Thymus (tissue), 11 donors: ENCODE data around the gene NEMF. TPM values are rescaled to one million over a fixed set of nuclear protein-coding genes. Genes with fewer than 3 reads are reported as not detected.
"Not testable (repeated sequence)": the region's sequence is repeated elsewhere in the genome, so short reads cannot be mapped to it uniquely, and the experiment has no call there.

ENCODE experiments used
- DNase-seq, 9 donors: peaks; one replicate each; pipeline ENCODE4 v3.0.0-alpha.2; 2013; ENCODE audit warnings: low spot score in 9 of 9, low read depth in 6 of 9, missing footprints in 1 of 9
- H3K27ac ChIP-seq, 2 donors: one replicate each; pipeline ENCODE4 v1.5.1; 2013; ENCODE audit warnings: control low read depth in 1 of 2, low read depth in 1 of 2, low read length in 1 of 2, mild to moderate bottlenecking in 1 of 2, moderate library complexity in 1 of 2
- H3K27me3 ChIP-seq, 2 donors: one replicate each; pipeline ENCODE4 v1.5.1; 2013; ENCODE audit warnings: low read length in 1 of 2; ENCODE audit not compliant: control insufficient read depth in 2 of 2, insufficient read depth in 1 of 2
- H3K36me3 ChIP-seq, 2 donors: one replicate each; pipeline ENCODE4 v1.5.1; 2013; ENCODE audit warnings: low read length in 1 of 2, mild to moderate bottlenecking in 1 of 2, moderate library complexity in 1 of 2; ENCODE audit not compliant: control insufficient read depth in 2 of 2, insufficient read depth in 2 of 2
- H3K4me1 ChIP-seq, 2 donors: one replicate each; pipeline ENCODE4 v1.5.1; 2013; ENCODE audit warnings: low read length in 2 of 2; ENCODE audit not compliant: control insufficient read depth in 2 of 2, insufficient read depth in 2 of 2
- H3K4me3 ChIP-seq, 2 donors: one replicate each; pipeline ENCODE4 v1.5.1; 2013; ENCODE audit warnings: low read length in 2 of 2, control low read depth in 1 of 2, mild to moderate bottlenecking in 1 of 2
- H3K9me3 ChIP-seq, 2 donors: one replicate each; pipeline ENCODE4 v1.5.1; 2013; ENCODE audit warnings: low read length in 1 of 2, mild to moderate bottlenecking in 1 of 2; ENCODE audit not compliant: control insufficient read depth in 2 of 2, insufficient read depth in 1 of 2
- WGBS: extraction: QIAGEN DNeasy Blood & Tissue Kit; methylation state at CpG from one replicate; pipeline ENCODE4 v1.1.7; 2013; 5-methylcytosine and 5-hydroxymethylcytosine counted together
- polyA plus RNA-seq: library from polyadenylated mRNA; stranded (reverse); fragments of 200-250 nt; gene quantifications from one replicate; pipeline ENCODE4 v1.2.3, GENCODE V29; 2013
- total RNA-seq: library from RNA; stranded (reverse); fragments of 120-200 nt; gene quantifications from one replicate; pipeline ENCODE4 v1.2.4, GENCODE V29; 2013
- donor health status: healthy.

Gene NEMF
- total and polyA plus RNA-seq, 2 donors: 58.1 to 68.8 TPM

- peak in 2 of 9 donors; percentile 26 to 42 for DNase-seq
- H3K9me3 ChIP-seq, H3K36me3 ChIP-seq, H3K27me3 ChIP-seq, H3K4me1 ChIP-seq: not testable (repeated sequence)
- peak overlapping the region; percentile 85 to 99 for H3K4me3 ChIP-seq
- 10% methylated on average over 8 of the region's 8 CpGs for WGBS
- H3K27ac ChIP-seq: peak overlapping the region; percentile 99
These were observed 41.9 kb upstream of the NEMF start for GRCh38 chr14:49894214-49895107.

DNA sequence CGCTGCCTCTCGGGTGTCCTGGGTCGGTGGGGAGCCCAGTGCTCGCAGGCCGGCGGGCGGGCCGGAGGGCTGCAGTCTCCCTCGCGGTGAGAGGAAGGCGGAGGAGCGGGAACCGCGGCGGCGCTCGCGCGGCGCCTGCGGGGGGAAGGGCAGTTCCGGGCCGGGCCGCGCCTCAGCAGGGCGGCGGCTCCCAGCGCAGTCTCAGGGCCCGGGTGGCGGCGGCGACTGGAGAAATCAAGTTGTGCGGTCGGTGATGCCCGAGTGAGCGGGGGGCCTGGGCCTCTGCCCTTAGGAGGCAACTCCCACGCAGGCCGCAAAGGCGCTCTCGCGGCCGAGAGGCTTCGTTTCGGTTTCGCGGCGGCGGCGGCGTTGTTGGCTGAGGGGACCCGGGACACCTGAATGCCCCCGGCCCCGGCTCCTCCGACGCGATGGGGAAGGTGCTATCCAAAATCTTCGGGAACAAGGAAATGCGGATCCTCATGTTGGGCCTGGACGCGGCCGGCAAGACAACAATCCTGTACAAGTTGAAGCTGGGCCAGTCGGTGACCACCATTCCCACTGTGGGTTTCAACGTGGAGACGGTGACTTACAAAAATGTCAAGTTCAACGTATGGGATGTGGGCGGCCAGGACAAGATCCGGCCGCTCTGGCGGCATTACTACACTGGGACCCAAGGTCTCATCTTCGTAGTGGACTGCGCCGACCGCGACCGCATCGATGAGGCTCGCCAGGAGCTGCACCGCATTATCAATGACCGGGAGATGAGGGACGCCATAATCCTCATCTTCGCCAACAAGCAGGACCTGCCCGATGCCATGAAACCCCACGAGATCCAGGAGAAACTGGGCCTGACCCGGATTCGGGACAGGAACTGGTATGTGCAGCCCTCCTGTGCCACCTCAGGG lies 41.0 kb upstream of the NEMF start:
- H3K4me1 ChIP-seq: peaks cover 4 to 8% of the 10 kb centered on the region in 2 donors
- WGBS: under 1% methylated on average over 85 of the region's 85 CpGs

GRCh38 chr14:49892636-49893308 lies 40.2 kb upstream of the NEMF start, which contains the start of gene ARF6:
Gene ARF6, plus strand, starts transcription at chr14:49893082. Its CDS starts 655 bp downstream, at chr14:49893737.
- peak within 1 kb of the TSS; percentile 99 for H3K27ac ChIP-seq
- WGBS: under 1% methylated on average over 66 of the region's 66 CpGs
- peaks cover 4 to 8% of the 10 kb centered on the region in 2 donors for H3K4me1 ChIP-seq
- H3K4me3 ChIP-seq: peak within 1 kb of the TSS; percentile 85 to 99
- DNase-seq: peak; percentile 83 to 97 (median 91)
- H3K36me3 ChIP-seq: peaks cover 6 to 9% of the 10 kb centered on the region in 2 donors
- no peaks in the 10 kb centered on the region for H3K27me3 ChIP-seq
- H3K9me3 ChIP-seq: no peaks in the 10 kb centered on the region

More for the DNA sequence above, 41.0 kb upstream of the NEMF start:
- peaks cover 6 to 9% of the 10 kb centered on the region in 2 donors for H3K36me3 ChIP-seq
- peak overlapping the region; percentile 85 to 99 for H3K4me3 ChIP-seq
- H3K27ac ChIP-seq: peak overlapping the region; percentile 99
- no peaks in the 10 kb centered on the region for H3K9me3 ChIP-seq
- peak in 7 of 9 donors; percentile 25 to 75 (median 45) for DNase-seq
- no peaks in the 10 kb centered on the region for H3K27me3 ChIP-seq

DNA sequence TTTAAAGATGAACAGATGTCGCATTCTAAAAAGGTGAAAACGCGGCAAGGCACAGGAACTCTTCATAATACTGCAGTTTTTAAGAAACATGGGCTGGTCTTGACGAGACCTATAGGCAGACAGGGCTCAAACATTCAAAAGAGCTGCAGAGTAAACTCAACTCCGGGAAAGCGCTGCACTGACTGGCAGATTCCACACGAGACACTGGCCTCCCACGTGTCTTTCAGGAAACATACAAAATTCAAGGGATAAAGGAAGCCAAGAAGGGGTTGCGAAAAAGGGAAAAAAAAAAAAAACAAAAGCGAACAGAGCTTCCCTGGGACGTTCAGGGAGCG lies 39.7 kb upstream of the NEMF start:
- peak overlapping the region; percentile 99 for H3K27ac ChIP-seq
- peak overlapping the region; percentile 85 to 99 for H3K4me3 ChIP-seq
- 2% methylated on average over 12 of the region's 12 CpGs for WGBS
- no peaks in the 10 kb centered on the region for H3K27me3 ChIP-seq
- H3K4me1 ChIP-seq: peaks cover 4 to 8% of the 10 kb centered on the region in 2 donors
- no peaks in the 10 kb centered on the region for H3K9me3 ChIP-seq
- peaks cover 6 to 9% of the 10 kb centered on the region in 2 donors for H3K36me3 ChIP-seq
- peak in 7 of 9 donors; percentile 52 to 86 (median 67) for DNase-seq

GRCh38 chr14:49888293-49888692 lies 35.7 kb upstream of the NEMF start:
- H3K9me3 ChIP-seq: no peaks in the 10 kb centered on the region
- no peaks in the 10 kb centered on the region for H3K36me3 ChIP-seq
- no peak overlapping the region for H3K27ac ChIP-seq
- no peaks in the 10 kb centered on the region for H3K27me3 ChIP-seq
- 93% methylated on average over 2 of the region's 2 CpGs for WGBS
- H3K4me3 ChIP-seq: no peak overlapping the region
- H3K4me1 ChIP-seq: peaks cover 4 to 8% of the 10 kb centered on the region in 2 donors
- no peak for DNase-seq

DNA sequence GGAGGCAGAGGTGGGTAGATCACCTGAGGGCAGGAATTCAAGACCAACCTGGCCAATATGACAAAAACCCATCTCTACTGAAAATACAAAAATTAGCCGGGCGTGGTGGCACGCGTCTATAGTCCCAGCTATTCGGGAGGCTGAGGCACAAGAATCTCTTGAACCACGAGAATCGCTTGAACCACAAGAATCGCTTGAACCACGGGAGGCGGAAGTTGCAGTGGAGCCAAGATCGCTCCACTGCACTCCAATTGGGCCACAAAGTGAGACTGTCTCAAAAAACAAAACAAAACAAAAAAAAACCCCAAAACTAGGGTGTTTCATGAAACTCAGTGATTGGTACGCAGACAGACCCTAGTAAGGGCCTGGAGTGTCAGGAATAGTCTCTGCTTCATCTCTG lies 33.9 kb upstream of the NEMF start:
- H3K4me1 ChIP-seq: no peaks in the 10 kb centered on the region
- DNase-seq: peak in 1 of 9 donors; percentile 11
- no peaks in the 10 kb centered on the region for H3K27me3 ChIP-seq
- H3K36me3 ChIP-seq: no peaks in the 10 kb centered on the region
- 94% methylated on average over 12 of the region's 12 CpGs for WGBS
- no peak overlapping the region for H3K27ac ChIP-seq
- H3K9me3 ChIP-seq: no peaks in the 10 kb centered on the region
- H3K4me3 ChIP-seq: no peak overlapping the region

DNA sequence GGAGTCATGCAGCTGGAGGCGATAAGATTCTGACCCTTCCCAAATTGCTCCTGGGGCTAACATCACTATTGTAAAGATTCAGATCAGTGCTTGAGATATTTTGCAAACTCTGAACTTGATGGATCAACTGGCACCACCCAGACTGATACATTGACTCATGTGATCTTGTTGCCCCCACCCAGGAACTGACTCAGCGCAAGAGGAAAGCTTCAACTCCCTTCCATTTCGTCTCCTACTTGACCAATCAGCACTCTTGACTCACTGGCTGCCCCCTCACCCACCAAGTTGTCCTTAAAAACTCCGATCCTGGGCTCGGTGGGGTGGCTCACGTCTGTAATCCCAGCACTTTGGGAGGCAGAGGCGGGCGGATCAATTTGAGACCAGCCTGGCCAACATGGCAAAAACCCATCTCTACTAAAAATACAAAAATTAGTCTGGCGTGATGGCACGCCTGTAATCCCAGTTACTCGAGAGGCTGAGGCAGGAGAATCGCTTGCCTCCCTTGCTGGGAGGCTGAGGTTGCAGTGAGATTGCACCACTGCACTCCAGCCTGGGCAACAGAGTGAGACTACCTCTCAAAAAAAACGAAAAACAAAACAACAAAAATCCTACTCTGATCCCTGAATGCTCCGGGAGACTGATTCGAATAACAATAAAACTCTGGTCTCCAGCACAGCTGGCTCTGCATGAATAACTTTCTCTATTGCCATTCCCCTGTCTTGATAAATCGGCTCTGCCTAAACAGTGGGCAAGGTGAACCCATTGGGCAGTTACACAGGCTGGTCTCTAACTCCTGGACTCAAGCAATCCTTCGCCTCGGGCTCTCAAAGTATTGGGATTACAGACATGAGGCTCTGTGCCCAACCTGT lies 30.5 kb upstream of the NEMF start:
- WGBS: 96% methylated on average over 18 of the region's 18 CpGs
- no peaks in the 10 kb centered on the region for H3K27me3 ChIP-seq
- no peak overlapping the region for H3K4me3 ChIP-seq
- H3K27ac ChIP-seq: no peak overlapping the region
- no peaks in the 10 kb centered on the region for H3K36me3 ChIP-seq
- H3K9me3 ChIP-seq: no peaks in the 10 kb centered on the region
- no peak for DNase-seq
- H3K4me1 ChIP-seq: peaks cover 0 to 4% of the 10 kb centered on the region in 2 donors

DNA sequence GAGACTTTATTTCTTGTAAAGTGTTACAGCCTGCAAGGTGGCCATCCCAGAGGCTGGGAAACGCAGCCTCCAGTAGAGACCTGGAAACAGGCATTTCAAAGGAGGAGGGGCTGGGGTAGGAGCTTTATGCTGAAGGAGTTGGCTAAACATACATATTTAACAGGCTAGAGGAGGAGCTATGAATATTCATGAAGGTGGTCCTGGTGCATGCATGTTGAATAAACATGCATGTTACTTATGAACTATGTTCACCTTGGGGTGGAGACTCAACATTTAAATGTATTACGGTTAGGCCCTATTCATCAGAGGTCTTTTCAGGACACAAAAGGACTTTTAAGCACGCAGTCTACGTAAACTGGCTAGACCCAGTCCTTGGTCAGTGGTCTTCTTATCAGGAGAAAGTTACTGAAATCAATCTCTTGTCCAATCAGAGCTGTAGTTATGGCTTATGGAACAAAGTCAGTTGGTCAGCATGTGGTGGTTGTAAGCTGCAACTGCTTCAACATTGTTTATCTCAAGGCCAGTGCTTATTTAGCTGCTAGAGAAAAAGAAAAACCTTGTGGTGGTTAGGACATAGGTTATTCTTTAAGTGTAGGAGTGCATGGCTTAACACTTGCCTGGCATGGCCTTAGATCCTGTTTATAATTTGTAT lies 28.9 kb upstream of the NEMF start:
- no peak for DNase-seq
- no peak overlapping the region for H3K4me3 ChIP-seq

More for the DNA sequence above, 28.9 kb upstream of the NEMF start:
- peaks cover 0 to 4% of the 10 kb centered on the region in 2 donors for H3K4me1 ChIP-seq
- H3K36me3 ChIP-seq: no peaks in the 10 kb centered on the region
- no peak overlapping the region for H3K27ac ChIP-seq
- over 99% methylated on average over 4 of the region's 4 CpGs for WGBS
- H3K27me3 ChIP-seq: no peaks in the 10 kb centered on the region
- no peaks in the 10 kb centered on the region for H3K9me3 ChIP-seq
